NCI-H345 (cell line): Measurements from ENCODE around the gene VDAC2.

Experiments used
- DNase-seq: peaks from one replicate; lab custom pipeline; 2025; lab: John Stamatoyannopoulos, UW

VDAC2 gene

DNA sequence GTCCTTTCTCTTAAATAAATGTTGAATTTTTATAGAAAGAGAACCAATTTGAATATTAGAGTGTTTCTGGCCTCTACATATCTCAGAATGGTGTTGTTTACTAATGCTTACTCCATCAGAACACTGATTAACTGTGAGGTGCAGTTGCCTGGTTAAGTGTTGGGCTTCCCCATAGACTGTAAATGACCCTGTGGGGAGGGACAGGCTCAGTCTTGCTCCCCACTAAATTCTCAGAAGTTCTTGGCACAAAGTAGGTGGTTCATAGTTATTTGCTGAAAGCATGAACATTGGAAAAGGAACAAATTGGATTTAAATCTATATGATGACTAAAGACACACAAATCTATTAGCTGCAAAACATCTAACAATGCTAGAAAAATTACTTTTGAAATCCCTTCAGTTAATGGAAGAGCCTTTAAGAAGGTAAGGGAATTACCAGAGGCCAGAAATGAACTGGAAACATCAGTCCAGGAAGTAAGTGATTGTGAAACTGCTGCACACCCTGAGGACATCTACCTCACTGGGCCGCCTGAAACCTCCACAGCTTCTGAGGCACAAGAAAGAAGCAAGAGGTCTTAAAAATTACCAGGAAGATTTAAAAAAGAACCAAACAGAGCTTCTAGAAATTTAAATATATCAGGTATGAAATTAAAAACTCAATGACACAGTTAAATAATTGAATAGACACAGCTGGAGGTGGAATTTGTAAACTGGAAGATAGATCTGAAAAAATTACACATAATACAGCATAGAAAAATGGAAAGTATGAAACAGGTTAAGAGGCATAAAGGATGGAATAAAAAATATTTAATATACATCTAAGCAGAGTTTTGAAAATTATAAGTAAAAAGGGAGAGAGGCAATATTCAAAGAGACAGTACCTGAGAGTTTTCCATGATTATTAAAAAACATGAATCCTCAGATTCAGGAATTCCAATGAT, 43.0 kb downstream of the VDAC2 start:
- DNase-seq = no peak

DNA sequence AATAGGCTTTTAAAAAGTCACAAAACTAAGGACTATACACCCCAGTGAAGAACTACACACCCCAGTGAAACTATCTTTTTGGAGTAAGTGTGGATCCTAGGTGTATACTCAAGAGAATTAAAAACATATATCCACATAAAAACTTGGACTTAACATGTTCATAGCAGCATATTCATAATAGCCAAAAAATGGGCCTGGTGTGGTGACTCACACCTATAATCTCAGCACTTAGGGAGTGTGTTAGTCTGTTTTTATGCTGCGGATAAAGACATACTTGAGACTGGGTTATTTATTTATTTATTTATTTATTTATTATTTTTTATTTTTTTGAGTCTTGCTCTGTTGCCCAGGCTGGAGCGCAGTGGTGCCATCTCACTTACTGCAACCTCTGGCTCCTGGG, 44.1 kb downstream of the VDAC2 start:
- no peak for DNase-seq

DNA sequence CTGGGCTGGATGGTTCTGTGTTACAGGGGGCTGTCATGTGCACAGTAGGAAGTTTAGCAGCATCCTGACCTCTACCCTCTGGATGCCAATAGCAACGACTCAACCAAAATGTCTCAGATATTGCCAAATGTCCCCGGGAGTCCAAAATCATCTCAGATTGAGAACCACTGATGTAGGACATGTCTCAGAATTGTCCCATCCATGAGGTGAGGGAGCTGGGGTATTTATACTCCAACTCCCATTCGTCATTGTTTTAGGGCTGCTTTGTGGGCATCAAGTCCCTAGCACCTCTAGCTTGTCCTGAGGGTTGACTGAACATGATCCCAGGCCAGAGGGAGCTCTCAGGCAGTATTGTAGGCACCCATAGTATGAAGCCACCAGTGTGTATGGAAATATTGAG, 50.4 kb downstream of the VDAC2 start:
- DNase-seq = no peak

DNA sequence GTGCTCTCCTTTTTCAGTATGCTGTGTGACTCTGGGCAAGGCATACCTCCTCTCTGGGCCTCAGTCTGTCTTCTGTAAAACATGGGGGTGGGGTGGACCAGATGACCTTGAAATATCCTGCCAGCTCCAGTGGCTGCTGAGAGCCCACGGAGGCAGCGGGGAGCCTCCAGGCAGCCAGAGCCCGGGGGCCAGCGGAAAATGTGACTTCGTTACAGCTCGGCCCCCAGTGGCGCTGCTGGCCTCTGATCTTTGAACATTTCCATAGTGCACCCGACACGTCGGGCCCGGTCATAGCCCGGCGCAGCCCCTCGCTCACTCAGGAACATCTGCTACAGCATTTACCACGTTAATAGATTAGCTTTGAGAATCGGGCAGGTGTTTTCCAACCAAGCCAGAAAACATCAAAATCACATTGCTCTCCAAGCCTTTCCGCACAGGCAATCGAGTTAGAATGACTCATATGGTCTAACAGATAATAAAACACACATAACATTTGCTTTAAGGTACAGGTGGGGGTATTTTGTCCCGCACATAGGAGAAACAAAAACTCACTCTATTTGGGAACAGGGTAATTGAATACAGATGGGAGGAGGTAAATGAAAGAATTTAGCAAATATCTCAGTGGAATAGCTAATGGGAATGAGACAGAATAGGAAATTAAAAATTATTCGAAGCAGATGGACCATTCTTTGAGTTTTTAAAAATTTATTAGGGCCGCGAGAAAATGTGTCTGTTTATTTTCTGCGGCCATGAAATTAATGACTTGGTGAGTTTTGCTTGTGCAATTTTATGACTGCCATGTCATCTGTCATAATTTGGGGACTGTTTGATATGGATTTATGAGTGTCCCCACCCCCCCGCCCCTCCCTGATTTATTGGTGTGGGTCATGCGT, 51.5 kb downstream of the VDAC2 start:
- DNase-seq = no peak

DNA sequence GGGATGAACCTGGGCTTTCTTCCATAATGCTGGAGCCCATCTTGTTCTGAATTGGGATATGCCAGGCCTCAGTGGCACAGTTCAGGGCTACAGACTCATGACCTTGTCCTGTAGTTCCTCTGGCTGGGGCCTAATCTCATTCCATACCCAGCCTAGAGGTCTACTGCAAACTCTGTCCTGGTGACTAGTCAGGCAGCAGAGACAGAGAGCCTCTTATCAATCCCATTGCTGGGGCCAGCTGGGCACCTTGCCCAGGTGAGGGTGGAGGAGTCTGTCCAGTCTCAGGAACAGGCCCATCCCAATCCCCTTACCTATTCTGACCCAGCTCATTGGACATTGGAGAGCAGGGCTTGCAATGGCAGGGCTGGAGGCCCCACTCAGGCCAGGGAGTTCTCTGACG, 53.2 kb downstream of the VDAC2 start:
- DNase-seq = no peak

DNA sequence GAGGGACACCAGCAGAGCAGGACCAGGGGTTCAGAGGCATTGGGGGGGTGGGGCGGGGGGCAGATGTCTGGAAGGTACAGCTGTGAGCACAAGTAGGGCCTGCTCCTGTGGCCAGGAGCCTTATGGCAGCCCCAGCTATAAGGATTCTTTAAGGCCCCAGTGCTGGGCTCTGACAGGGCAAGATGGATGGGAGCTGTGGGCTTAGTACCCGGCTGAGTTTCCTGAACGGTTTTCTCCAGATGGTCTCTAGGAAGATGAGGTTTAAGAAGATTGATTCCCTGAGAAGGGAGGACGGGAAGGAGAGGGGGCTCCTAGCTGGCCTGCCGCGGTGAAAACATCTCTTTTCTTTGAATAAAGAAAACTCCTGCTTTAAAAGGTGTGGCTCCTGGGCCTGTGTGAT, 55.3 kb downstream of the VDAC2 start:
- DNase-seq = no peak

DNA sequence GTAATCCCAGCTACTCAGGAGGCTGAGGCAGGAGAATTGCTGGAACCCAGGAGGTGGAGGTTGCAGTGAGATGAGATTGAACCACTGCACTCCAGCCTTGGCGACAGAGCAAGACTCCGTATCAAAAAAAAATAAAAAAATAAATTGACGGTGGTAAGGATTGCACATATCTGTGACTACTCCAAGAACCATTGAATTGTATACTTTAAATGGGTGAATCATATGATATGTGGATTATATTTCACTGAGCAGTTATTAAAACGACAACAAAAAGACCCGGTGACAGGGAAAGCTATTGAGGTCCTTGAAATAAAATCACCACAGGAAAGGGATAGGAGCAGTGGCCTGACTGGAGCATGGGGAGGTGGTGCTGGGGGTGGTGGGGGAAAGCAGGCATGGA, 56.3 kb downstream of the VDAC2 start:
- no peak for DNase-seq

DNA sequence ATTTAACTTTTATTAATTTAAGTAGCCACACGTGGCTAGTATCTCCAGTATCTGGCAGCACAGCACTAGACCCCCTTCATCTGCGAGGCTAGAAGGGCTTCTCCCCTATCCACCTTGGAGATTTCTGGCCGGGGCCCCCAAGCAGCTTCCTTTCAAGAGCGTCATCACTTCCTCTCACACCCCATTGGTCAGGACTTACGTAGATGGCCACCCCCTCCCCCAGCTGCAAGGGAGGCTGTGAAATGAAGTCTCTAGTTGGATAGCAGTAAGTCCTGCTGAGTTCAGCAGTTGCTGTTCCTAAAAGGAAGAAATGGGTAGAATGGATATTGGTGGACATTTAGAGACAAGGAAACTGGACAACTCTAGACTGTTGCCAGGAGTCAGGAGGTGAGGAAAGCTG, 59.0 kb downstream of the VDAC2 start:
- no peak for DNase-seq

DNA sequence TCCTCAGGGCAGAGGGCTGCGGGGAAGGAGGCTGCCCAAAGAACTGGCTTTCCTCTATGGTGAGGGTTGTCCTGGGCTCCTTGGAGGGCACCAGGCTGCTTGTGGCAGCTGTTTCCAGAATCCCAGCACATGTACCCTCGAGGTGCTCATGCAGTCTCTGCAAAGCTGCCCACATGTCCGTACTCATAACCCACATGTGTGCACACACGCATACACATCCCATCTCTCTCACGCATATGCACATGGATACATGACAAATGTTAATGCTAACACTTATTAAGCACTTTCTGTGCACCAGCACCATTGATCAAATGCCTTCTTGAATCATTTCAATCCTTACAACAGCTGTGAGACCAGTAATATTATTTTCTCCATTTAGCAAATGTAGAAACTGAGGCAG, 61.5 kb downstream of the VDAC2 start:
- no peak for DNase-seq

DNA sequence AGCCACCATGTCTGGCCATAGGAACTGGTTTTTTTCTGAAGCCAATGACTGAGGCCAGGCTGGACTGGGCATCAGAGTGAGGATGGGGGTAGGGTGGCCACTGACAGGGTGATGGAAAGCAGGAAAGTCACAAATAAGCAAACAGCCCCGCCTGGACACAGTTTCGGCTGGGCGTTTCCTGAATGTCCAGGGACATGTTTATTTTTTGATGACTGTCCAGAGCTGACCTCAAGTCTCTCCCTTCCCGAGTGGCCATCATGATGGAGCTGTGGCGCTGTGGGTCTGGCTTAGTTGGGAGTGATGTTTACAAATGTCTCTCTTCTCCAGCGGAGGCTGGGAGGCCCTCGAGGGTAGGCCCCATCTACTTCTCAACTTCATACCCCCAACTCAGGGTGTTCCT, 62.3 kb downstream of the VDAC2 start:
- no peak for DNase-seq

DNA sequence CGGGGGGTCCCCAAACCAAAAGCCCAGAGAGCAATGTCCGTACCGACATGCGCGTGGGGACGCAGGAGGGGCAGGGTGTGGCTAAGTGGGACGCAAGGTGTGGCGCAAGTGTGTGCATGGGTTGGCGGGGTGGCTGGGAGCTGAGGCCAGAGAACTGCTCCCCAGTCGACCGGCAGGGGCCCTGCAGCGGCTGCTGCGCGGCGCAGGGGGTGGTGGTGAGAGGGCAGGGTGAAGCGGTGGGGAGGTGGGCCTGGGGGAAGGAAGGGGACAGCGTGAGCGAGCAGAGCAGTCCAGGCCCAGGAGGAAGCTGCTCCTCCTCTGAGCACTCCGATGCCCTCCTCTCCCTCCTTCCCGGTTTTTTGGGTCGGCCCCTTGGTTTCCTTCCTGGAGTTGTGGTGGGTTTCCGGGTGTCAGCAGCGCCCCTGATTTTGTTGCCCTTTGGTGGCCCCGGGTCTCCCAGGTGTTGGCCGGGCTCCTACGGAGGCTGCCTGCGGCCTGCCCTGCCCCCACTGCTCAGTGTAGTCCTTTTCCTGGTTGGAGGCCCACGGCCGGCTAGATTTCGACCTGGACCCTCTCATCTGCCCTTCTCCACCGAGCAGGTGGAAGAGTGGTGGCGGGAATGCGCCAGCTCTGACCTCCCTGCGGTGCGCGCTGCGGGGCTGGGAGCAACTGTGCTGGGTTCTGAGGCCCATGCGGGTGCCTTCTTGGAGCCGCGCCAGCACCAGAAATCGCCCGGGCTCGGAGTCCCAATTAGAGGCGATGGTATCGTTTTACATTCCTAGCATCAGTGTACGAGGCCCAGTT, 65.7 kb downstream of the VDAC2 start:
- no peak for DNase-seq

DNA sequence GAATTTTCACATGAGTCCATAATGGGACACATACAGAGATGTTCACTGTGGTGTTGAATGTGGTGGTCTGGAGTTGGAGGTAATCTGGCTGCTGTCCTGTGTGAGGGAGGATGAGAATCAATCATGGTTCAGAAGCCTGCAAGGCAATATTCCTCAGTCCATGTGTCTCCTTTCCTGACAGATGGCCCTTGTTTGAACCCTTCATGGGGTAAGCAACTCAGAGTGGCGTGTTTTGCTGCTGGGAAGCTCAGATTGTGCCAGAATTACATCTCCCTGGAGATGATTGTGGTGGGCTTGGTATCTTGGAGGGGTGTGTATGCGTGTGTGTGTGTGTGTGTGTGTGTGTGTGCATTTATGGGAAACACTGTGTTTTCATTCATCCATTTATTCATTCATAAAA, 69.6 kb downstream of the VDAC2 start:
- DNase-seq = no peak
